ENCODE results near the gene SIVA1.

DNA sequence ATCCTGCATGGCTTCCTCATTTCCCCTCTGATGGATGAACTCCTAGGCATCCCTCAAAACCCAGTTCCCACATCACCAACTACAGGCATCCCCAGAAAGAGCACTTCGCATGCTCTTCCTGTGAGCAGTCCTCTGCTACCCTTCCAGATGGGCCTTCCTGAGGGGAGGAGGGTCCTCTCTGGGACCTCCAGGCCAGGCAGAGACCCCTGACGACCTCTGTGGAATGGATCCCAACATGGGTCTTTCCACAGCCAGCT, 40.7 kb downstream of the SIVA1 start:
- TF ChIP-seq, protein P1, sequence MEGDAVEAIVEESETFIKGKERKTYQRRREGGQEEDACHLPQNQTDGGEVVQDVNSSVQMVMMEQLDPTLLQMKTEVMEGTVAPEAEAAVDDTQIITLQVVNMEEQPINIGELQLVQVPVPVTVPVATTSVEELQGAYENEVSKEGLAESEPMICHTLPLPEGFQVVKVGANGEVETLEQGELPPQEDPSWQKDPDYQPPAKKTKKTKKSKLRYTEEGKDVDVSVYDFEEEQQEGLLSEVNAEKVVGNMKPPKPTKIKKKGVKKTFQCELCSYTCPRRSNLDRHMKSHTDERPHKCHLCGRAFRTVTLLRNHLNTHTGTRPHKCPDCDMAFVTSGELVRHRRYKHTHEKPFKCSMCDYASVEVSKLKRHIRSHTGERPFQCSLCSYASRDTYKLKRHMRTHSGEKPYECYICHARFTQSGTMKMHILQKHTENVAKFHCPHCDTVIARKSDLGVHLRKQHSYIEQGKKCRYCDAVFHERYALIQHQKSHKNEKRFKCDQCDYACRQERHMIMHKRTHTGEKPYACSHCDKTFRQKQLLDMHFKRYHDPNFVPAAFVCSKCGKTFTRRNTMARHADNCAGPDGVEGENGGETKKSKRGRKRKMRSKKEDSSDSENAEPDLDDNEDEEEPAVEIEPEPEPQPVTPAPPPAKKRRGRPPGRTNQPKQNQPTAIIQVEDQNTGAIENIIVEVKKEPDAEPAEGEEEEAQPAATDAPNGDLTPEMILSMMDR (conservative IDR thresholded peaks at IDR 0.05; ENCODE audit: low read length): no peak
- no peak for TF ChIP-seq EZH2phosphoT487 (IDR thresholded peaks at IDR 0.05; ENCODE audit: borderline replicate concordance)
